Body of pancreas (tissue), 4 donors: ENCODE data around the gene EDC4. TPM values are rescaled to one million over a fixed set of nuclear protein-coding genes. Genes with fewer than 3 reads are reported as not detected.

Experiments
- ATAC-seq: fragments of 150-250 bp; one replicate; pipeline ENCODE4 v1.9.1; 2016
- DNase-seq, 4 donors: peaks; one replicate each; pipeline ENCODE4 v3.0.0-alpha.2; 2019
- H3K27ac ChIP-seq, 4 donors: fragments of 200-600 bp; sonication (generic); 1 replicate in 3 of 4; 2 replicates in 1 of 4; pipeline versions ENCODE4 v1.5.1 to v1.6.1; 2016 to 2019; ENCODE audit warnings: mild to moderate bottlenecking in 1 of 4, mixed read lengths in 1 of 4, moderate library complexity in 1 of 4
- H3K27me3 ChIP-seq, 2 donors: fragments of 200-600 bp; sonication (generic); one replicate each; pipeline ENCODE4 v1.6.0; 2016; ENCODE audit warnings: mild to moderate bottlenecking in 1 of 2
- H3K36me3 ChIP-seq, 2 donors: fragments of 200-600 bp; sonication (generic); replicated peaks in 1 of 2; 2 replicates each; pipeline ENCODE4 v1.5.1; 2016; ENCODE audit warnings: low read depth in 2 of 2; ENCODE audit not compliant: insufficient read depth in 1 of 2
- H3K4me1 ChIP-seq: fragments of 200-600 bp; sonication (generic); one replicate; pipeline ENCODE4 v1.6.0; 2016
- H3K4me3 ChIP-seq, 2 donors: fragments of 200-600 bp; sonication (generic); 1 replicate in 1 of 2; 2 replicates in 1 of 2; pipeline ENCODE4 v1.5.1; 2016 to 2019
- H3K9me3 ChIP-seq, 3 donors: fragments of 200-600 bp; sonication (generic); 1 replicate in 2 of 3; 2 replicates in 1 of 3; pipeline ENCODE4 v1.5.1; 2016
- CTCF ChIP-seq, 7 experiments: fragments of 450-650 bp in 4 of 7; fragments of 200-600 bp in 3 of 7; sonication (generic) in 3 of 7; IDR thresholded peaks; one replicate each; pipeline ENCODE4 v1.5.1; 2016 to 2019; ENCODE audit warnings: antibody characterized with exemption in 7 of 7
- POLR2A ChIP-seq, 3 donors: fragments of 450-650 bp; IDR thresholded peaks; one replicate each; pipeline ENCODE4 v1.6.1; 2016; ENCODE audit warnings: antibody characterized with exemption in 3 of 3, mild to moderate bottlenecking in 2 of 3
- WGBS, 2 donors: methylation state at CpG; one replicate each; pipeline ENCODE4 v1.1.5; 2017; 5-methylcytosine and 5-hydroxymethylcytosine counted together
- intact Hi-C: fragments of 100-400 bp; cut with DNase I; formaldehyde crosslinking; loops from one replicate; pipeline ENCODE4 v1.15.1; 2023
- total RNA-seq, 2 donors: library from RNA; depleted of rRNA; stranded (reverse); fragments of >200 nt; gene quantifications; one replicate each; pipeline ENCODE4 v1.1.0, GENCODE V29; 2016

EDC4 gene
- total RNA-seq, 2 donors from 2014 or later: 26.7 to 55.7 TPM

- intact Hi-C loops: loop anchor here (5.0 kb wide), 1 partner anchor 37 kb away; the partner anchor contains the start of gene NRN1L
- WGBS, 2 donors: 82 to 90% methylated on average over 5 to 6 of the region's 6 CpGs
- H3K36me3 ChIP-seq: no peaks in the 10 kb centered on the region
- H3K4me1 ChIP-seq: peaks cover 48% of the 10 kb centered on the region
- no peaks in the 10 kb centered on the region for H3K9me3 ChIP-seq
- no peak overlapping the region for H3K4me3 ChIP-seq
- DNase-seq (no peak), ATAC-seq (no peak)
- no peaks in the 10 kb centered on the region for H3K27me3 ChIP-seq
- H3K27ac ChIP-seq: no peak overlapping the region
- TF ChIP-seq POLR2A (IDR thresholded peaks at IDR 0.05): no peak
- no peak for TF ChIP-seq CTCF (IDR thresholded peaks at IDR 0.05)
Measured at GRCh38 chr16:67919622-67920221, 46.9 kb downstream of the EDC4 start.

- ATAC-seq: no peak
- no peaks in the 10 kb centered on the region for H3K36me3 ChIP-seq
- no peaks in the 10 kb centered on the region for H3K9me3 ChIP-seq
- no peaks in the 10 kb centered on the region for H3K27me3 ChIP-seq
- H3K4me1 ChIP-seq: peaks cover 51% of the 10 kb centered on the region
- intact Hi-C loops: loop anchor here (5.0 kb wide), 1 partner anchor 40 kb away; the partner anchor contains the start of gene NRN1L
- no peak for DNase-seq
- H3K4me3 ChIP-seq: no peak overlapping the region
- 50 to 72% methylated on average over 5 of the region's 5 CpGs for WGBS, 2 donors
- TF ChIP-seq CTCF (IDR thresholded peaks at IDR 0.05): no peak
- no peak for TF ChIP-seq POLR2A (IDR thresholded peaks at IDR 0.05)
- peak overlapping the region in 2 of 4 donors; percentile 48 to 84 for H3K27ac ChIP-seq
Measured at GRCh38 chr16:67922221-67922620, 49.4 kb downstream of the EDC4 start.

GRCh38 chr16:67922740-67923139, 49.9 kb downstream of the EDC4 start:
- Histone ChIP-seq H3K9me3 (no peaks in the 10 kb centered on the region), H3K36me3 (no peaks in the 10 kb centered on the region), H3K27me3 (no peaks in the 10 kb centered on the region), H3K4me1 (peaks cover 46% of the 10 kb centered on the region), H3K27ac (peak overlapping the region in 2 of 4 donors; percentile 48 to 84), H3K4me3 (no peak overlapping the region)
- intact Hi-C loops: loop anchor here (5.0 kb wide), 1 partner anchor 40 kb away; the partner anchor contains the start of gene NRN1L
- TF ChIP-seq CTCF (IDR thresholded peaks at IDR 0.05) (no peak), POLR2A (IDR thresholded peaks at IDR 0.05) (no peak)
- DNase-seq (peak in 1 of 4 donors; percentile 37), ATAC-seq (no peak)
- WGBS, 2 donors: 68 to 70% methylated on average over 6 to 8 of the region's 8 CpGs

- Histone ChIP-seq H3K4me1 (peaks cover 50% of the 10 kb centered on the region), H3K27ac (peak overlapping the region; percentile 9 to 84 (median 44)), H3K9me3 (no peaks in the 10 kb centered on the region), H3K27me3 (no peaks in the 10 kb centered on the region), H3K36me3 (no peaks in the 10 kb centered on the region), H3K4me3 (no peak overlapping the region)
- ATAC-seq (no peak), DNase-seq (peak; percentile 48 to 76 (median 66))
- 33 to 56% methylated on average over 8 to 10 of the region's 10 CpGs for WGBS, 2 donors
- TF ChIP-seq POLR2A (IDR thresholded peaks at IDR 0.05) (peak in 1 of 3 donors; percentile 14), CTCF (IDR thresholded peaks at IDR 0.05) (no peak)
- intact Hi-C loops: loop anchor here (5.0 kb wide), 1 partner anchor 41 kb away; the partner anchor contains the start of gene NRN1L
Measured at GRCh38 chr16:67923414-67924116, 50.7 kb downstream of the EDC4 start.
